Measurements from ENCODE around the gene FOXO1. TPM values are rescaled to one million over a fixed set of nuclear protein-coding genes. Genes with fewer than 3 reads are reported as not detected.

Gene FOXO1
- total RNA-seq, 1 donor from 2014 or later, result 13.2 TPM

DNA sequence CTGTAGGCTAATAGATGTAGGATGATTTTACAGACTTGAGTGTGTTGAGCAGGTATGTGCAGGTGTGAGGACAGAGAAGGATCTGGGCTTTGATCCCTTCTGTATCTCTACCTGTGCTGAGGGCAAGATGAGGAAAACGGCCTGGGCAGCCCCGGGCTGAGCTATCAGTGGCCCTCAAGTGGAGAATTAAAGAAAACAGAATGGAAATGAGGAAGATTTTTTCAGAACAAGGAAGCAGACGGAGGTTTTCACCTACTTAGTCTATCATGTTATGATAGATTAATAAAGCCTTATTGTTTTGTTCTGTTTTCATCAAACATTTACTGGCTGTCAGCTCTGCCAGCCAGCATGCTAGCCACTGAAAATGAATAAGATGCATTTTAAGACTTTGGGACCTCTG is 22.3 kb upstream of the FOXO1 start:
- intact Hi-C loops (cut with micrococcal nuclease), result loop anchor here (10.0 kb wide), 2 partner anchors 734 to 1004 kb away; no protein-coding TSS in a partner anchor
- H3K4me3 ChIP-seq, result no peak overlapping the region
- no peak for DNase-seq
- no peak overlapping the region for H3K27ac ChIP-seq (replicated peaks)
- H3K9me3 ChIP-seq (replicated peaks), result no peaks in the 10 kb centered on the region
- H3K27me3 ChIP-seq (ENCODE audit: low read depth), result no peaks in the 10 kb centered on the region
- TF ChIP-seq, protein P1, sequence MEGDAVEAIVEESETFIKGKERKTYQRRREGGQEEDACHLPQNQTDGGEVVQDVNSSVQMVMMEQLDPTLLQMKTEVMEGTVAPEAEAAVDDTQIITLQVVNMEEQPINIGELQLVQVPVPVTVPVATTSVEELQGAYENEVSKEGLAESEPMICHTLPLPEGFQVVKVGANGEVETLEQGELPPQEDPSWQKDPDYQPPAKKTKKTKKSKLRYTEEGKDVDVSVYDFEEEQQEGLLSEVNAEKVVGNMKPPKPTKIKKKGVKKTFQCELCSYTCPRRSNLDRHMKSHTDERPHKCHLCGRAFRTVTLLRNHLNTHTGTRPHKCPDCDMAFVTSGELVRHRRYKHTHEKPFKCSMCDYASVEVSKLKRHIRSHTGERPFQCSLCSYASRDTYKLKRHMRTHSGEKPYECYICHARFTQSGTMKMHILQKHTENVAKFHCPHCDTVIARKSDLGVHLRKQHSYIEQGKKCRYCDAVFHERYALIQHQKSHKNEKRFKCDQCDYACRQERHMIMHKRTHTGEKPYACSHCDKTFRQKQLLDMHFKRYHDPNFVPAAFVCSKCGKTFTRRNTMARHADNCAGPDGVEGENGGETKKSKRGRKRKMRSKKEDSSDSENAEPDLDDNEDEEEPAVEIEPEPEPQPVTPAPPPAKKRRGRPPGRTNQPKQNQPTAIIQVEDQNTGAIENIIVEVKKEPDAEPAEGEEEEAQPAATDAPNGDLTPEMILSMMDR (IDR thresholded peaks at IDR 0.05; ENCODE audit: borderline replicate concordance), result no peak
- H3K36me3 ChIP-seq, result no peaks in the 10 kb centered on the region
- H3K4me1 ChIP-seq, result no peaks in the 10 kb centered on the region

DNA sequence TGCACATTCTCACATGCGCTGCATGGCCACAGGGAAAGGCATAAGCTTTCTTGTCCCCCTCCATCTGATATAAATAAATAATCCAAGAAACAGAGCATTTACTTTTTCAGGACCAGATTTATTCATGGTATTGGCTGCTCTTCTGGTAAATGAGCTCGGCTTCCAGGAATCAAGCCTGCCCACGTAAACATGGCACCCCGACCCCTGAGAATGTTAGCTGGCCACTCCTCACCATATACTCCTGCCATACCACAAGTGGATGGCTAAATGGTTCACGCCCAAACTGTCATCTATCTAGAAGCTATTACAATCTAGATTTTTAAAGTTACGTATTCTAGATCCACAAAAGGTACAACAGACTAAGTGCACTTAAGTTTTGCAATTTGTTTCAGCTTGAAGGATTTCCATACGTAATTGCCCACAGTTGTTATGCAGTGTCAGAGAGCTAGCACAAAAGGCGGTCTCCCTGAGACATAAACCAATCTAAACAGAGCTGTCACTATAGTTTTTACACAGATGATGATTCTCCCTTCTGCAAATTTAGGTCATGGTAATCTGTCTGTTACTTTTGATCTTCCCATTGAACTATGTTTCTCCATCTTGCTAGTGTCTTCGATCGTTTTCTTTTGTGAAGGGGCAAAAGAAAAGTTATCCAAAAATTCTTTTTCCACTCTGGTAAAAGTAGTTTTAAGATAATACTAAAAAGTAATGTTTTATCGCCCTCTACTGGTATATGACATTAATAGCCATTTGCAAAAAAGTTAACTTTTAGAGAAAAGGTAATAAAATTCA is 16.2 kb upstream of the FOXO1 start:
- Histone ChIP-seq H3K27ac (replicated peaks) (no peak overlapping the region), H3K4me3 (no peak overlapping the region), H3K4me1 (peaks cover 18% of the 10 kb centered on the region), H3K9me3 (replicated peaks) (no peaks in the 10 kb centered on the region), H3K36me3 (no peaks in the 10 kb centered on the region), H3K27me3 (ENCODE audit: low read depth) (no peaks in the 10 kb centered on the region)
- TF ChIP-seq, protein P1 (IDR thresholded peaks at IDR 0.05; ENCODE audit: borderline replicate concordance), result peak; percentile 72
- intact Hi-C loops (cut with micrococcal nuclease), result loop anchor here (5.0 to 10.0 kb wide), 3 partner anchors 615 to 998 kb away; no protein-coding TSS in a partner anchor
- DNase-seq, result no peak

DNA sequence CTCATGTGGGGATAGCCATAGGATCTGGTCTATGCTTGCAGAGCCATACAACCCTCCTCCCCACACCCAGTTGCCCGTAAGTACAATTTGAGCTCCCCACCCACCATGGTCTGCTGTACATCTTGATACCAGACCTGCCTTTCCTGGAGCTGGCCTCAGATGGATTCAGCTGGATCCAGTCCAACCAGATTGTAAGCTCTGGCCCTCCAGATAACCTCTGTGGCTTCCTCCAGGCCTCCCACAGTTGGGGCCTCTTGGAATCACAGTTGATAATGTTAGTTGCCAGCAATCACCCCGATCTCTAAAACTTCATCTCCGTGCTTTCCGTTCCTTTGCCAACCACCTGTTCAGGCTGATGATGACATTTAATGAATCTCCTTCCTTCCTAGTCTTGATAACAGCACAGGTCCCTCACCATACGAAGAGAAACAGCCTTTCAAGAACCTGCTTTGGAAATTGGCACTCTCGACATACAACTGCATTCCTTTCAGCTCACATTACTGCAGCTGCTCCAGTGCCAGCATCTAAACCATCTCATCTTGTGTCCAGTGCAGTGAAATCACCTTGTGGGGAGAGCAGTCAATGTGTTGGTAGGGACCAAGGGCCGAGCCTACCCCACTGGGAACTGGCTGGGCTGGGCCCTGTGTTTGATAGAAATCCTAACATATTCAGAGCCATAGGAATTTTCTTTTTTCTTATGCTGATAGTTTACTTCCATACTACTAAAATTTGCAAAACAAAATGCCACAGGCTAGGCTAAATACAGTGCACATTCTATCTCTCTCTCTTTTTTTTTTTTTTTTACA is 15.1 kb upstream of the FOXO1 start:
- no peaks in the 10 kb centered on the region for H3K36me3 ChIP-seq
- H3K27me3 ChIP-seq (ENCODE audit: low read depth), result no peaks in the 10 kb centered on the region
- DNase-seq, result no peak
- H3K27ac ChIP-seq (replicated peaks), result no peak overlapping the region
- intact Hi-C loops (cut with micrococcal nuclease), result loop anchor here (5.0 to 10.0 kb wide), 3 partner anchors 614 to 997 kb away; no protein-coding TSS in a partner anchor
- TF ChIP-seq, protein P1 (IDR thresholded peaks at IDR 0.05; ENCODE audit: borderline replicate concordance), result no peak
- no peak overlapping the region for H3K4me3 ChIP-seq
- no peaks in the 10 kb centered on the region for H3K9me3 ChIP-seq (replicated peaks)
- peaks cover 18% of the 10 kb centered on the region for H3K4me1 ChIP-seq

DNA sequence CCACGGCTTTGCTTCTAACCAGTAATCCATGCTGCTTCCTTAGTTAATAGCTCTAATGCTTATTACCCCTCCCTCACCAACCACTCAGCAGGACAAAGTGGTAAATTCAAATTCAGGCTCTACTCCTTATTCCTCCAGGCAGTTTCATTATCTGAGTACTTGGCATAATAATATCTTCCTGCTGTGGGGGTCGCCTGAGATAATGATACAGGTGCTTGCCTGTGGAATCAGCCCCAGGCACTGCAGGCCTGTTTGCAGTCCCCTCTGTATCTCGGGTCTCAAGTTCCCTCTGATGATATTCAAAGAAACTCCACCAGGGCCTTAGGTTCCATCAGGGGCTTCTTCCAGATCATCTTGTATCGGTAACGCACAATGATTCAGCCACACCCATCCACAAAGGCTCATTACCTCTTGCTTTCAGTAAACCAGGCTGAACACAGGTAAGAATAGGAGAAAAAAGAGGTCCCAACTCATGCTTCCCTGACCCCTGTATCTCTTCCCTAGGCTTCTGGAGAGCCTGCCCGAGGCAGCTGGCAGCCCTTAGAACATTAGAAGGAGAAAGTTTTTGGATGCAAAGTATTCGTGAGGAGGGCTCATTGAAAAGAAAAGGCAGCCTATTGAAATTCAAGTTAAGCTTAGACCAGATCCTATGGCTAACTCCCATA is 14.3 kb upstream of the FOXO1 start:
- intact Hi-C loops (cut with micrococcal nuclease), result loop anchor here (5.0 to 10.0 kb wide), 3 partner anchors 613 to 996 kb away; no protein-coding TSS in a partner anchor
- Histone ChIP-seq H3K27ac (replicated peaks) (no peak overlapping the region), H3K9me3 (replicated peaks) (no peaks in the 10 kb centered on the region), H3K4me1 (peaks cover 18% of the 10 kb centered on the region), H3K4me3 (no peak overlapping the region), H3K36me3 (no peaks in the 10 kb centered on the region), H3K27me3 (ENCODE audit: low read depth) (no peaks in the 10 kb centered on the region)
- TF ChIP-seq, protein P1 (IDR thresholded peaks at IDR 0.05; ENCODE audit: borderline replicate concordance), result no peak
- DNase-seq, result no peak

- intact Hi-C loops (cut with micrococcal nuclease), result no loop called here
- no peak overlapping the region for H3K27ac ChIP-seq (replicated peaks)
- H3K4me3 ChIP-seq, result no peak overlapping the region
- TF ChIP-seq, protein P1 (IDR thresholded peaks at IDR 0.05; ENCODE audit: borderline replicate concordance), result no peak
- H3K27me3 ChIP-seq (ENCODE audit: low read depth), result no peaks in the 10 kb centered on the region
- DNase-seq, result no peak
- peaks cover 18% of the 10 kb centered on the region for H3K4me1 ChIP-seq
- H3K36me3 ChIP-seq, result no peaks in the 10 kb centered on the region
- H3K9me3 ChIP-seq (replicated peaks), result no peaks in the 10 kb centered on the region
Measured at GRCh38 chr13:40679480-40679985, 13.1 kb upstream of the FOXO1 start.
